ENCODE data around the gene RABL6. TPM values are rescaled to one million over a fixed set of nuclear protein-coding genes. Genes with fewer than 3 reads are reported as not detected.

The RABL6 gene
- total RNA-seq, 4 donors from 2014 or later = 28.8 to 57.9 (median 39.6) TPM

DNA sequence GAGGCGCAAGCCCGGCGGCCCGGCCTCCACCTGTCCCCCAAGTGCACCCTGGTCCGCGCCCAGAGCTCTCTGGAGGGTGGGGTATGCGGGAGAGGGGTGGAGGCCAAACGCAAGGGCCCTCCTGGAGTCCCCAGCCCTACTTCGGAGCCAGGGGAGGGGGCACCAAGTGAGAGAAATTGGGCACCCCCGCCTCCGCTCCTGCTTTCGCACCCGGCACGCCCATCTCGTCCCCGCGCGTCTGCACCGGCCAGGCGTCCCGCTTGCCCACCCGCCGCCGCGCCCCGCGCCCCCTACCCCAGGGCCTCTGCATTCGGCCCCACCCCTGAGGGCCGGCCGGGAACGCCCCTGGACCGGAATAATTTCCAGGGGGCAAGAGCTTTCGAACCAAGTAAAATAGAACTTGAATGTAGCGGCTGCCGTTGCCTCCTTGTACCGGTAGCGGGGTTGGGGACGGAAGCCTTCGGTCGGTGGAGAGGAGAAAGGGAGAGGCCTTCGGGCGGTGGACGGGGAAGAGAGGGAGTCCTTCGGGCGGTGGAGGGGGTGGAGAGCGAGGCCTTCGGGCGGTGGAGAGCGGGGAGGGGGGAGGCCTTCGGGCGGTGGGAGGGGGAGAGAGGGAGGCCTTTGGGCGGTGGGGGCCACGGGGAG, 40.8 kb downstream of the RABL6 start:
- Histone ChIP-seq H3K9me3 (no peaks in the 10 kb centered on the region), H3K27me3 (peaks cover 7 to 33% of the 10 kb centered on the region in 2 donors), H3K4me3 (peak overlapping the region; percentile 54 to 85), H3K36me3 (no peaks in the 10 kb centered on the region), H3K4me1 (peaks cover 5 to 36% of the 10 kb centered on the region in 2 donors), H3K27ac (peak overlapping the region; percentile 81 to 90)
- TF ChIP-seq, protein P1, sequence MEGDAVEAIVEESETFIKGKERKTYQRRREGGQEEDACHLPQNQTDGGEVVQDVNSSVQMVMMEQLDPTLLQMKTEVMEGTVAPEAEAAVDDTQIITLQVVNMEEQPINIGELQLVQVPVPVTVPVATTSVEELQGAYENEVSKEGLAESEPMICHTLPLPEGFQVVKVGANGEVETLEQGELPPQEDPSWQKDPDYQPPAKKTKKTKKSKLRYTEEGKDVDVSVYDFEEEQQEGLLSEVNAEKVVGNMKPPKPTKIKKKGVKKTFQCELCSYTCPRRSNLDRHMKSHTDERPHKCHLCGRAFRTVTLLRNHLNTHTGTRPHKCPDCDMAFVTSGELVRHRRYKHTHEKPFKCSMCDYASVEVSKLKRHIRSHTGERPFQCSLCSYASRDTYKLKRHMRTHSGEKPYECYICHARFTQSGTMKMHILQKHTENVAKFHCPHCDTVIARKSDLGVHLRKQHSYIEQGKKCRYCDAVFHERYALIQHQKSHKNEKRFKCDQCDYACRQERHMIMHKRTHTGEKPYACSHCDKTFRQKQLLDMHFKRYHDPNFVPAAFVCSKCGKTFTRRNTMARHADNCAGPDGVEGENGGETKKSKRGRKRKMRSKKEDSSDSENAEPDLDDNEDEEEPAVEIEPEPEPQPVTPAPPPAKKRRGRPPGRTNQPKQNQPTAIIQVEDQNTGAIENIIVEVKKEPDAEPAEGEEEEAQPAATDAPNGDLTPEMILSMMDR (IDR thresholded peaks at IDR 0.05) = no peak
- TF ChIP-seq POLR2A (IDR thresholded peaks at IDR 0.05) = no peak
- intact Hi-C loops (cut with DNase I; ENCODE audit: low total_unique reads) = no loop called here
- no peak for DNase-seq

DNA sequence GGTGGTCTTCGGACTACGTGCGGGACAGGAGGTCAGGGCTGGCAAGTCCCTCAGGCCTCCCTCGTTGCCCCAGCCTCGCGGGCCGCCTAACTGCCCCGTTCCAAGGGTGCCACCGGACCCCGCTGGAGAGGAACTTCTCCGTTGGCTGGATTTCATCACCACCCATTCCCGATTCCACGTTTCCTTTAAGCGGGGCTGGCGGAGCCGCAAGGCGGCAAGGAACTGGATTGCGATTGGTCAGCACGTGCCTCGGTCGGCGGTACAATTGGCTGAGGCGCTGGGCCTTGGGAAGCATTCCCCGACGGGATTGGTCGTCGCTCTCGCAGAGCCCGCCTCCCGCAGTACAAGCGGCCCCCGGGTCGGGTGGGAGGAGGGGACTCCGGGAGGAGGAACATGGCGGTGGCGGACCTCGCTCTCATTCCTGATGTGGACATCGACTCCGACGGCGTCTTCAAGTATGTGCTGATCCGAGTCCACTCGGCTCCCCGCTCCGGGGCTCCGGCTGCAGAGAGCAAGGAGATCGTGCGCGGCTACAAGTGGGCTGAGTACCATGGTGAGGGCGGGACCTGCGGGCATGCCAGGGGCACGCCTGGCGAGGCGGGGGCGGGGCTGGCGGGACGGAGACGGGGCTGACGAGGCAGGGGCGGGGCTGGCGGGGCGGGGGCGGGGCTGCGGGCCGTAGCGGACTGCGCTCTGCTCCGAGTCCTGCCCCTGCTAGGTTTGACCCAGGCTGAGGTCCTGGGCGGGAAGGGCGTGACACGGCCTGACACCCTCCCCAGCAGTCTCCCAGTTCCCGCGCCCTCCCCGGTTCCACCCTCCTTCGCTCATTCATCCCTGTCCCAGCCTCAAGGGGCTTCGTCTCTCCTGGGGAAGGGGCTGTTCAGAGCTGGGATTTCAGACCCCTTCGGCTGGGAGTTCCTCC, 41.6 kb downstream of the RABL6 start, which contains the start of gene PHPT1:
TSS of gene PHPT1 (plus strand) at position 372 of the 922 bp plus-strand sequence. CDS start at position 394, 22 bp downstream.
- H3K27ac ChIP-seq = peak within 1 kb of the TSS; percentile 81 to 90
- no peaks in the 10 kb centered on the region for H3K36me3 ChIP-seq
- intact Hi-C loops (cut with DNase I; ENCODE audit: low total_unique reads) = no loop called here
- peak; percentile 98 for DNase-seq
- H3K27me3 ChIP-seq = peaks cover 7 to 27% of the 10 kb centered on the region in 2 donors
- peaks cover 5 to 29% of the 10 kb centered on the region in 2 donors for H3K4me1 ChIP-seq
- H3K4me3 ChIP-seq = peak within 1 kb of the TSS; percentile 54 to 85
- no peaks in the 10 kb centered on the region for H3K9me3 ChIP-seq
- TF ChIP-seq POLR2A (IDR thresholded peaks at IDR 0.05) = peak in 1 of 2 donors; percentile 85
- TF ChIP-seq, protein P1 (IDR thresholded peaks at IDR 0.05) = peak in 1 of 4 experiments; percentile 2

DNA sequence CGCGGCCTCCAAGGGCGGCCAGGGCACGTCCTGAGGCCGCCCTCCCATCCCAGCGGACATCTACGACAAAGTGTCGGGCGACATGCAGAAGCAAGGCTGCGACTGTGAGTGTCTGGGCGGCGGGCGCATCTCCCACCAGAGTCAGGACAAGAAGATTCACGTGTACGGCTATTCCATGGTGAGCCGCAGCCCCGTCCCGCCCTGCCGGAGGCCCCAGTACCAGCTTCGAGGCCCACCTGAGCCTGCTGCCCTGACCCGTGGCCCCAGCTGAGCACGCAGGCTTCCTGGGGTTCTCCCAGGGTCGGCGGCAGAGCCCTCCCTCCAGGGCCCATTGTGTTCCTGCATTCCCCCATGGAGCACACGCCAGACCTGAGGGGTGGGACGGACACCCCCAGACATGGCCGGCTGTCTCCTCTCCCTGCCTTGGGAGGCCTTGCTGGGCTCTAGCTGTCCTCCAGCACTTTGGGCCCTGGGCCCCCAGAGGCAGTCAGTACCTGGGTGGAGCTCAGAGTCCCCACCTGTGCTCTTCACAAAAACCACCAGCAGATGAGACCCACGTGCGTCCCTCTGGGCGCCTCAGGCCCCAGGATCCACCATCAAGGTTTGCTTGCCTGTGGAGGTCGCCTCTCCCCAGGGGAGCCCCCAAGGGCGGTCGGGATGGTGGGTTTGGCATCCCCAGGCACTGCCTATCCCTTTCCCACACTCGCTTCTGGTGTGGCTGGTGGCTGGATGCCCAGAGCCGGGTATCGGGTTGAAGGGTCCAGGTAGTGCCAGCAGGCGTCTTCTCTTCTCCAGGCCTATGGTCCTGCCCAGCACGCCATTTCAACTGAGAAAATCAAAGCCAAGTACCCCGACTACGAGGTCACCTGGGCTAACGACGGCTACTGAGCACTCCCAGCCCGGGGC, 42.5 kb downstream of the RABL6 start:
- intact Hi-C loops (cut with DNase I; ENCODE audit: low total_unique reads) = no loop called here
- Histone ChIP-seq H3K27ac (peak overlapping the region; percentile 81 to 90), H3K9me3 (no peaks in the 10 kb centered on the region), H3K27me3 (peaks cover 5 to 27% of the 10 kb centered on the region in 2 donors), H3K4me1 (peaks cover 5 to 28% of the 10 kb centered on the region in 2 donors), H3K4me3 (peak overlapping the region; percentile 54 to 85), H3K36me3 (no peaks in the 10 kb centered on the region)
- no peak for DNase-seq
- TF ChIP-seq POLR2A (IDR thresholded peaks at IDR 0.05) = no peak
- TF ChIP-seq, protein P1 (IDR thresholded peaks at IDR 0.05) = no peak

DNA sequence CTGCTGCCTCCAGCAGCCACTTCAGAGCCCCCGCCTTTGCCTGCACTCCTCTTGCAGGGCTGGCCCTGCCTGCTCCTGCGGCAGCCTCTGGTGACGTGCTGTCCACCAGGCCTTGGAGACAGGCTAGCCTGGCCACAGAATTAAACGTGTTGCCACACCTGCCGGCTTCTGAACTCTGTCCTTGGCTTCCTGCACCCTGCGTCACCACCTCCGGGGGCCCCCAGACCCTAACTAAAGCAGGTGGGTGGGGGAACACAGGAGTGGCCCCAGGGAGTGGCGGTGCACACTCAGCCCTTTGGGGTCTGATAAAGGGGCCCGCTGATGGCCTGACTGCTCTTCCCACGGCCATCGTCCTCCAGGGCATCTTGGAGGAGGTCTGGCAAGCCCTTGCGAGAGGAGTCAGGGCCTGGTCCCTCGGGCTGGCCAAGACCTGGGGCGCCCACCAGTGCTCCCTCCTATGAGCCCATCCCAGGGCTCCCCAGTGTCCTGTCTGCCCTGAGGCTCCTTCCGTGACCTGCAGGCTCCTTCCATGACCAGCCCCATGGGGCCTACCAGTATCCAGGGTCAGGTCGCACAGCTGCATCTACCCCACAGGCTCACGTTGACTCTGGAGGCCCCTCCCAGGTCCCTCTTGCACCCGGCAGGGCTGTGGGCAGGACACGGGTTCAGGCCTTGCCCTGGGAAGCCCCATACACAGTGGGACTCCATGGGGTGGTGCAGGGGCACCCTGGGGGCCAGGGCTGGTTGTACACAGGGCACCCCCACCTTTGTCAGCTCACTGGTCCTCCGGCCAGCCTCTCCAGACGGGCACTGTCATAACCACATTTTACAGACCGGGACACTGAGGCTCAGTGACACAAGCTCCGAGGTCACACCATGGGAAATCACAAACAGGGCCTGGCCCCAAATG, 43.4 kb downstream of the RABL6 start:
- Histone ChIP-seq H3K4me3 (no peak overlapping the region), H3K9me3 (no peaks in the 10 kb centered on the region), H3K27ac (no peak overlapping the region), H3K4me1 (peaks cover 5 to 24% of the 10 kb centered on the region in 2 donors), H3K36me3 (no peaks in the 10 kb centered on the region), H3K27me3 (peaks cover 0 to 23% of the 10 kb centered on the region in 2 donors)
- no peak for TF ChIP-seq POLR2A (IDR thresholded peaks at IDR 0.05)
- TF ChIP-seq, protein P1 (IDR thresholded peaks at IDR 0.05) = no peak
- intact Hi-C loops (cut with DNase I; ENCODE audit: low total_unique reads) = no loop called here
- no peak for DNase-seq

All from uterus (tissue), 4 donors.